ENCODE results near the gene ALG9. TPM values are rescaled to one million over a fixed set of nuclear protein-coding genes. Genes with fewer than 3 reads are reported as not detected.

ALG9 gene
- total RNA-seq, 4 donors from 2014 or later: 10.3 to 22.5 (median 14.9) TPM

DNA sequence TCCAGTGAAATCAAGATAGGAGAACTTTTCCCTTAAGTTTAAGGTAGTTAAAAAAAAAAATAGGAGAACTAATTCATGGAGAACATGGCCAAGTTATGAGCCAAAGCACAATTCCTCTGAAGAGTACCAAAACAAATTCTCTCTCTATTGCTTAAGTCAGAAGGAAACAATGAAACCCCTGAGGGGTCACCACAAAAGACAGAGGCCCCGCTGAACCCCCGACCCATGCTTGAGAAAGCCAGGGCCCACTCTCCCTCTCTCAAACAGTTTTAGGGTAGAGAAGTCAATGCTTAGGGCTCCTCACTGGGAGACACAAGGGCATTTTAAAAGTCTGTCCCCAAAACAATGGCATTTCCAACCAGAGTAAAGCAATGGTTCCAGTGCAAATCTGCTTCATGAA, 132.1 kb downstream of the ALG9 start:
- Histone ChIP-seq H3K36me3 (peaks cover 0 to 34% of the 10 kb centered on the region in 2 donors), H3K4me1 (peaks cover 43 to 46% of the 10 kb centered on the region in 2 donors), H3K4me3 (no peak overlapping the region), H3K9me3 (no peaks in the 10 kb centered on the region), H3K27ac (peak overlapping the region; percentile 85 to 97 (median 96)), H3K27me3 (no peaks in the 10 kb centered on the region)
- no peak for TF ChIP-seq POLR2A (IDR thresholded peaks at IDR 0.05)
- TF ChIP-seq CTCF (IDR thresholded peaks at IDR 0.05 in 4 of 5, conservative IDR thresholded peaks at IDR 0.05 in 1 of 5): no peak
- in situ Hi-C loops (cut with MboI; ENCODE audit: low sequenced_read_pairs in 4 of 4) (no loop called here), intact Hi-C loops (cut with DNase I; ENCODE audit: low total_unique reads) (no loop called here)
- no peak for ATAC-seq
- DNase-seq: no peak

DNA sequence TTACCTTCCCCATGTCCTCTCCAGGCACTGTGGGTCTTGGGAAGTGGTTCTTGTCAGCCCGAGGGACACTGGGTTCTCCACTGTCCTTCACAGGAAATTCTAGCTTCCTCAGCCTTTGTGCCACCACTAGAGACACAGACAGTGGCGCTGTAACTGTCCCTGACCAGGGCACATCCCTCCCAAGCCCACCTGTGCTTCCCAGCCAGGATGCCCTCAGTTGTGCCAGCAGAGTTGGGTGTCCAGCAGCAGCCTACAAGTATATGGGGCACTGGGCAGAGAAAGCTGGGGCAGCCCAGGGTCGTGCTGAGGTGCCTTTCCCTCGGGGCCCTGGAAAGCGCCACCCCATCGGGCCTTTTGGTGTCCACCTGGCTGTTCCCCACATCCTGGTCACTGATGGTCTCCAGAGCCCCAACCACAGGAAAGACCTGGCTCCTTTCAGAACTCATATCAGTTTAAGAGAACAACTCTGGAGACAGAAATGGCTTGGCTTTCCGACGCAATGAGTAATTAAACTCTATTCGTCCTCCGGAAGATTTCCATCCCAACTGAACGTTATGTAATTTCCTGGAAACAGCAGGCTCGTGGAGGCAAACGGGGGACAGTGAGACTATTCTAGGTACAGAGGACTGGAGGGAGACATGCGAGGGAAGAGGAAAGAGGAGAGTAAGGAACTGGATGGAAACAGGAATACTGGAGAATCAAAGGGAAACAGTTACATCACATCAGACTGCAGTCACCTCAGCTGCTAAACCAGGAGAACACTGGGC, 133.8 kb downstream of the ALG9 start:
- in situ Hi-C loops (cut with MboI; ENCODE audit: low sequenced_read_pairs in 4 of 4): no loop called here

GRCh38 chr11:111736621-111737443, 134.5 kb downstream of the ALG9 start:
- TF ChIP-seq CTCF (IDR thresholded peaks at IDR 0.05 in 4 of 5, conservative IDR thresholded peaks at IDR 0.05 in 1 of 5) (no peak), POLR2A (IDR thresholded peaks at IDR 0.05) (no peak)
- DNase-seq: no peak
- H3K4me1 ChIP-seq: peaks cover 68 to 70% of the 10 kb centered on the region in 2 donors
- peak overlapping the region; percentile 85 to 97 (median 96) for H3K27ac ChIP-seq
- peak overlapping the region in 2 of 4 donors; percentile 42 to 52 for H3K4me3 ChIP-seq
- intact Hi-C loops (cut with DNase I; ENCODE audit: low total_unique reads) (loop anchor here (1.0 kb wide), 1 partner anchor 29 kb away; the partner anchor contains the start of gene PPP2R1B), in situ Hi-C loops (cut with MboI; ENCODE audit: low sequenced_read_pairs in 4 of 4) (no loop called here)
- no peaks in the 10 kb centered on the region for H3K27me3 ChIP-seq
- H3K9me3 ChIP-seq: no peaks in the 10 kb centered on the region
- no peak for ATAC-seq
- H3K36me3 ChIP-seq: peaks cover 0 to 12% of the 10 kb centered on the region in 2 donors

More for the DNA sequence above, 133.8 kb downstream of the ALG9 start:
- Histone ChIP-seq H3K4me1 (peaks cover 60 to 62% of the 10 kb centered on the region in 2 donors), H3K9me3 (no peaks in the 10 kb centered on the region), H3K27ac (peak overlapping the region; percentile 85 to 97 (median 96)), H3K36me3 (peaks cover 0 to 19% of the 10 kb centered on the region in 2 donors), H3K27me3 (no peaks in the 10 kb centered on the region), H3K4me3 (peak overlapping the region in 3 of 4 donors; percentile 14 to 27 (median 24))
- ATAC-seq (peak in 1 of 2 donors; percentile 16), DNase-seq (peak in 1 of 2 donors; percentile 16)
- intact Hi-C loops (cut with DNase I; ENCODE audit: low total_unique reads): no loop called here
- TF ChIP-seq POLR2A (IDR thresholded peaks at IDR 0.05) (no peak), CTCF (IDR thresholded peaks at IDR 0.05 in 4 of 5, conservative IDR thresholded peaks at IDR 0.05 in 1 of 5) (no peak)

Other genes starting within 250 kb of the ALG9 start
- gene PPP2R1B, start 105.2 kb downstream of the ALG9 start, total RNA-seq: 10 to 100 TPM in 2 of 4 donors, 1 to 10 TPM in 2; 7.3 to 16.0 (median 9.4) TPM
- under 1 TPM; 0.11 to 0.91 (median 0.29) TPM for gene FDXACB1, start 7.6 kb upstream of the ALG9 start, total RNA-seq
- gene CFAP68, start 8.0 kb upstream of the ALG9 start, total RNA-seq: 10 to 100 TPM in 2 of 4 donors, 1 to 10 TPM in 2; 8.2 to 20.9 (median 9.8) TPM
- gene CRYAB, start 40.2 kb upstream of the ALG9 start, total RNA-seq: 1,000 to 10,000 TPM in 2 of 4 donors, 100 to 1,000 TPM in 2; 763 to 2,291 (median 1,427) TPM
- 1 to 10 TPM in 3 of 4 donors, under 1 TPM in 1; 0.41 to 4.6 (median 2.4) TPM for gene HSPB2, start 41.2 kb upstream of the ALG9 start, total RNA-seq
- gene C11orf52, start 47.3 kb upstream of the ALG9 start, total RNA-seq: 10 to 100 TPM in 2 of 4 donors, 1 to 10 TPM in 2; 6.3 to 23.8 (median 11.9) TPM
- 10 to 100 TPM in 1 of 4 donors, 1 to 10 TPM in 3; 1.9 to 10.4 (median 5.0) TPM for gene DIXDC1, start 65.8 kb upstream of the ALG9 start, total RNA-seq
- 100 to 1,000 TPM in 1 of 4 donors, 10 to 100 TPM in 3; 60.1 to 117 (median 67.8) TPM for gene DLAT, start 153.8 kb upstream of the ALG9 start, total RNA-seq
- 1 to 10 TPM in 2 of 4 donors, under 1 TPM in 2; 0.42 to 1.6 (median 0.92) TPM for gene PIH1D2, start 202.4 kb upstream of the ALG9 start, total RNA-seq
- 10 to 100 TPM in 2 of 4 donors, 1 to 10 TPM in 2; 4.0 to 10.5 (median 9.0) TPM for gene NKAPD1, start 202.7 kb upstream of the ALG9 start, total RNA-seq
- 10 to 100 TPM; 60.3 to 93.2 (median 69.4) TPM for gene TIMM8B, start 215.2 kb upstream of the ALG9 start, total RNA-seq
- 100 to 1,000 TPM; 170 to 261 (median 202) TPM for gene SDHD, start 215.3 kb upstream of the ALG9 start, total RNA-seq